GM23338 (cell line): ENCODE results near the gene XKR8. TPM values are rescaled to one million over a fixed set of nuclear protein-coding genes. Genes with fewer than 3 reads are reported as not detected.

Experiments
- ATAC-seq: fragments of 200-7000 bp; cut with Tn5 transposase; 3 replicates; pipeline ENCODE4 v1.9.1; 2020
- DNase-seq: peaks from one replicate; pipeline ENCODE4 v3.0.0-alpha.2; 2015; ENCODE audit warnings: low spot score
- H2AFZ ChIP-seq: fragments of 200-600 bp; sonication (generic); 2 replicates; pipeline ENCODE4 v1.8.0; 2016; ENCODE audit warnings: antibody characterized with exemption, mild to moderate bottlenecking, moderate library complexity
- H3F3A ChIP-seq: fragments of 200-600 bp; sonication (generic); replicated peaks from 2 replicates; pipeline ENCODE4 v1.8.0; 2017; ENCODE audit warnings: antibody characterized with exemption, mixed run types, low read depth
- H3K27ac ChIP-seq: fragments of 200-600 bp; sonication (generic); 2 replicates; pipeline ENCODE4 v1.6.1; 2016; ENCODE audit warnings: low read depth
- H3K27me3 ChIP-seq: fragments of 200-600 bp; sonication (generic); 2 replicates; pipeline ENCODE4 v1.8.0; 2016; ENCODE audit warnings: mild to moderate bottlenecking, mixed run types, moderate library complexity; ENCODE audit not compliant: insufficient read depth
- H3K36me3 ChIP-seq: fragments of 200-600 bp; sonication (generic); 2 replicates; pipeline ENCODE4 v1.8.0; 2016; ENCODE audit warnings: mild to moderate bottlenecking; ENCODE audit not compliant: insufficient read depth
- H3K4me1 ChIP-seq: fragments of 200-600 bp; sonication (generic); 2 replicates; pipeline ENCODE4 v1.8.0; 2016; ENCODE audit warnings: mild to moderate bottlenecking, moderate library complexity; ENCODE audit not compliant: insufficient read depth
- H3K4me2 ChIP-seq: fragments of 200-600 bp; sonication (generic); 2 replicates; pipeline ENCODE4 v1.7.1; 2017; ENCODE audit warnings: mixed run types
- H3K4me3 ChIP-seq: fragments of 200-600 bp; sonication (generic); 2 replicates; pipeline ENCODE4 v1.6.1; 2016; ENCODE audit warnings: mixed run types
- H3K79me2 ChIP-seq: fragments of 200-600 bp; sonication (generic); replicated peaks from 2 replicates; pipeline ENCODE4 v1.8.0; 2017; ENCODE audit warnings: mild to moderate bottlenecking; ENCODE audit not compliant: insufficient read depth
- H3K9me2 ChIP-seq: fragments of 200-600 bp; sonication (generic); 2 replicates; pipeline ENCODE4 v1.8.0; 2017; ENCODE audit not compliant: insufficient read depth
- H4K20me1 ChIP-seq: fragments of 200-600 bp; sonication (generic); replicated peaks from 2 replicates; pipeline ENCODE4 v1.8.0; 2017; ENCODE audit warnings: mild to moderate bottlenecking; ENCODE audit not compliant: insufficient read depth
- H3K27ac Mint-ChIP-seq: 2 replicates; pipeline ENCODE4 v1.8.0; 2020; ENCODE audit warnings: inconsistent platforms, mild to moderate bottlenecking, moderate library complexity, mixed read lengths
- H3K27me3 Mint-ChIP-seq: 3 replicates; pipeline ENCODE4 v1.8.0; 2022; ENCODE audit warnings: low read depth, mild to moderate bottlenecking, moderate library complexity, mixed read lengths, inconsistent platforms; ENCODE audit not compliant: insufficient read depth, poor library complexity
- H3K36me3 Mint-ChIP-seq: 3 replicates; pipeline ENCODE4 v1.8.0; 2021; ENCODE audit warnings: low read depth, mild to moderate bottlenecking, inconsistent platforms, moderate library complexity, mixed read lengths
- H3K4me1 Mint-ChIP-seq: 3 replicates; pipeline ENCODE4 v1.8.0; 2020; ENCODE audit warnings: mild to moderate bottlenecking, inconsistent platforms, mixed read lengths
- H3K4me3 Mint-ChIP-seq: 3 replicates; pipeline ENCODE4 v1.8.0; 2021; ENCODE audit warnings: moderate library complexity, mild to moderate bottlenecking, inconsistent platforms, mixed read lengths
- H3K9me3 Mint-ChIP-seq: 3 replicates; pipeline ENCODE4 v1.8.0; 2020; ENCODE audit warnings: moderate library complexity, mild to moderate bottlenecking, inconsistent platforms, mixed read lengths
- CREB1 ChIP-seq: fragments of 250-450 bp; sonication (Bioruptor Pico); IDR thresholded peaks from 2 replicates; pipeline ENCODE4 v1.5.0; 2020; ENCODE audit warnings: low read depth, mild to moderate bottlenecking, moderate library complexity
- CTCF ChIP-seq, 2 experiments: fragments of 200-600 bp in 1 of 2; sonication (generic) in 1 of 2; conservative IDR thresholded peaks; 2 replicates each; pipeline versions ENCODE4 v1.5.1 to v1.6.1; 2016 to 2017; ENCODE audit warnings: antibody characterized with exemption in 2 of 2, low read depth in 2 of 2, mild to moderate bottlenecking in 2 of 2, moderate library complexity in 1 of 2
- EZH2 ChIP-seq: fragments of 200-600 bp; sonication (generic); IDR thresholded peaks from one replicate; pipeline ENCODE4 v1.8.0; 2017; ENCODE audit warnings: antibody characterized with exemption, mild to moderate bottlenecking, low read depth; ENCODE audit not compliant: unreplicated experiment
- EZH2phosphoT487 ChIP-seq: fragments of 200-600 bp; sonication (generic); IDR thresholded peaks from one replicate; pipeline ENCODE4 v1.8.1; 2018; ENCODE audit warnings: antibody characterized with exemption; ENCODE audit not compliant: unreplicated experiment
- JUNB ChIP-seq: IDR thresholded peaks from one replicate; pipeline ENCODE4 v1.6.1; 2016; ENCODE audit warnings: antibody characterized with exemption; ENCODE audit not compliant: unreplicated experiment
- NANOG ChIP-seq: IDR thresholded peaks from 2 replicates; pipeline ENCODE4 v1.6.1; 2016; ENCODE audit warnings: antibody characterized with exemption, borderline replicate concordance
- POLR2AphosphoS5 ChIP-seq: IDR thresholded peaks from 2 replicates; pipeline ENCODE4 v1.6.1; 2016; ENCODE audit warnings: antibody characterized with exemption, low read depth
- STAT1 ChIP-seq: IDR thresholded peaks from one replicate; pipeline ENCODE4 v1.6.1; 2016; ENCODE audit warnings: antibody characterized with exemption; ENCODE audit not compliant: unreplicated experiment
- ZNF114 ChIP-seq: fragments of 250-450 bp; sonication (Bioruptor Pico); IDR thresholded peaks from 2 replicates; pipeline ENCODE4 v1.5.0; 2020; ENCODE audit warnings: mild to moderate bottlenecking, moderate library complexity
- ZNF331 ChIP-seq: fragments of 250-450 bp; sonication (Bioruptor Pico); IDR thresholded peaks from 2 replicates; pipeline ENCODE4 v1.5.0; 2020; ENCODE audit warnings: low read depth, mild to moderate bottlenecking, moderate library complexity
- polyA plus RNA-seq: library from polyadenylated mRNA; unstranded; fragments of >200 nt; fragmentation: Nextera tagmentation; extraction: Ambion mirVana; gene quantifications from 2 replicates; pipeline ENCODE4 v1.2.1, GENCODE V29; 2016
- total RNA-seq: library from RNA; depleted of rRNA; stranded (reverse); fragments of >200 nt; shearing (Covaris generic); gene quantifications from 2 replicates; pipeline ENCODE4 v1.2.3, GENCODE V29; 2014
- TF ChIP-seq, protein P1 (sequence below): IDR thresholded peaks from 2 replicates; pipeline ENCODE4 v1.6.1; 2016; ENCODE audit warnings: antibody characterized with exemption
- TF ChIP-seq, protein P2 (sequence below): fragments of 250-450 bp; sonication (Bioruptor Pico); IDR thresholded peaks from 2 replicates; pipeline ENCODE4 v1.5.0; 2020; ENCODE audit warnings: mild to moderate bottlenecking, moderate library complexity
- TF ChIP-seq, protein P3 (sequence below): IDR thresholded peaks from one replicate; pipeline ENCODE4 v1.6.1; 2018; ENCODE audit warnings: antibody characterized with exemption; ENCODE audit not compliant: unreplicated experiment

XKR8 gene
- total and polyA plus RNA-seq, 2 experiments from 2014 or later, result 8.2 to 13.1 TPM

DNA sequence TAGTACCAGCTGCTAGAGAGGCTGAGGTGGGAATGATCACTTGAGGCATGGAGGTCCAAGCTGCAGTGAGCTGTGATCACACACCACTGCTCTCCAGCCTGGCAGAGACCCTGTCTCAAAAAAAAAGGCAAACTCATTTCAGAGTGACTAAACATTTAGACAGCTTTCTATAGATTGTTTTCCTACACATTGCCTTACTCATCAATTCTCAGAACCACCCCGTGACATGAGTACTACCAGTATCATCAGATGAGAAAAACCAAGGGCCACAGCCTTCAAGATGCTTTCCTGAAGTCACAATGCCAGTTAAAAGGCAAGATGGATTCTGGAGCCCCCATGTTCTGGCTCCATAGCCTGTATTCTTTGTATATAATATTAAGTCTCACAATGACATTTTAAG is 47.3 kb upstream of the XKR8 start:
- H3K4me3 Mint-ChIP-seq, result peak overlapping the region; percentile 42; the same call in 2 of the 3 replicates
- H3K9me2 ChIP-seq, result no peaks in the 10 kb centered on the region
- DNase-seq (no peak), ATAC-seq (no peak)
- H2AFZ ChIP-seq, result no peak overlapping the region
- no peak overlapping the region for H3K27ac Mint-ChIP-seq
- no peaks in the 10 kb centered on the region; the same call in 2 of the 3 replicates for H3K4me1 Mint-ChIP-seq
- H3K27me3 ChIP-seq, result peaks cover 10% of the 10 kb centered on the region
- H3K36me3 Mint-ChIP-seq, result peaks cover 59% of the 10 kb centered on the region
- H3K4me2 ChIP-seq, result no peak overlapping the region
- H3K36me3 ChIP-seq, result peaks cover 25% of the 10 kb centered on the region
- peaks cover 36% of the 10 kb centered on the region for H3K79me2 ChIP-seq
- peaks cover 6% of the 10 kb centered on the region; the same call in 1 of the 2 replicates for H3K4me1 ChIP-seq
- peaks cover 6% of the 10 kb centered on the region; the same call in 1 of the 2 replicates for H4K20me1 ChIP-seq
- no peaks in the 10 kb centered on the region for H3F3A ChIP-seq
- H3K9me3 Mint-ChIP-seq, result peaks cover 13% of the 10 kb centered on the region
- H3K27ac ChIP-seq, result 0 out of 2 replicates have a peak overlapping the region, but pooled peaks have one; percentile 9
- H3K27me3 Mint-ChIP-seq, result peaks cover 28% of the 10 kb centered on the region
- H3K4me3 ChIP-seq, result no peak overlapping the region
- TF ChIP-seq ZNF331 (CRISPR knock-in tag), result no peak
- no peak for TF ChIP-seq EZH2phosphoT487
- no peak for TF ChIP-seq CTCF (conservative IDR thresholded peaks at IDR 0.05; ENCODE audit: low read depth in 2 of 2)
- TF ChIP-seq ZNF114 (CRISPR knock-in tag), result no peak
- no peak for TF ChIP-seq JUNB
- TF ChIP-seq EZH2, result no peak
- TF ChIP-seq, protein P1, sequence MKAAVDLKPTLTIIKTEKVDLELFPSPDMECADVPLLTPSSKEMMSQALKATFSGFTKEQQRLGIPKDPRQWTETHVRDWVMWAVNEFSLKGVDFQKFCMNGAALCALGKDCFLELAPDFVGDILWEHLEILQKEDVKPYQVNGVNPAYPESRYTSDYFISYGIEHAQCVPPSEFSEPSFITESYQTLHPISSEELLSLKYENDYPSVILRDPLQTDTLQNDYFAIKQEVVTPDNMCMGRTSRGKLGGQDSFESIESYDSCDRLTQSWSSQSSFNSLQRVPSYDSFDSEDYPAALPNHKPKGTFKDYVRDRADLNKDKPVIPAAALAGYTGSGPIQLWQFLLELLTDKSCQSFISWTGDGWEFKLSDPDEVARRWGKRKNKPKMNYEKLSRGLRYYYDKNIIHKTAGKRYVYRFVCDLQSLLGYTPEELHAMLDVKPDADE, result no peak
- TF ChIP-seq, protein P2, sequence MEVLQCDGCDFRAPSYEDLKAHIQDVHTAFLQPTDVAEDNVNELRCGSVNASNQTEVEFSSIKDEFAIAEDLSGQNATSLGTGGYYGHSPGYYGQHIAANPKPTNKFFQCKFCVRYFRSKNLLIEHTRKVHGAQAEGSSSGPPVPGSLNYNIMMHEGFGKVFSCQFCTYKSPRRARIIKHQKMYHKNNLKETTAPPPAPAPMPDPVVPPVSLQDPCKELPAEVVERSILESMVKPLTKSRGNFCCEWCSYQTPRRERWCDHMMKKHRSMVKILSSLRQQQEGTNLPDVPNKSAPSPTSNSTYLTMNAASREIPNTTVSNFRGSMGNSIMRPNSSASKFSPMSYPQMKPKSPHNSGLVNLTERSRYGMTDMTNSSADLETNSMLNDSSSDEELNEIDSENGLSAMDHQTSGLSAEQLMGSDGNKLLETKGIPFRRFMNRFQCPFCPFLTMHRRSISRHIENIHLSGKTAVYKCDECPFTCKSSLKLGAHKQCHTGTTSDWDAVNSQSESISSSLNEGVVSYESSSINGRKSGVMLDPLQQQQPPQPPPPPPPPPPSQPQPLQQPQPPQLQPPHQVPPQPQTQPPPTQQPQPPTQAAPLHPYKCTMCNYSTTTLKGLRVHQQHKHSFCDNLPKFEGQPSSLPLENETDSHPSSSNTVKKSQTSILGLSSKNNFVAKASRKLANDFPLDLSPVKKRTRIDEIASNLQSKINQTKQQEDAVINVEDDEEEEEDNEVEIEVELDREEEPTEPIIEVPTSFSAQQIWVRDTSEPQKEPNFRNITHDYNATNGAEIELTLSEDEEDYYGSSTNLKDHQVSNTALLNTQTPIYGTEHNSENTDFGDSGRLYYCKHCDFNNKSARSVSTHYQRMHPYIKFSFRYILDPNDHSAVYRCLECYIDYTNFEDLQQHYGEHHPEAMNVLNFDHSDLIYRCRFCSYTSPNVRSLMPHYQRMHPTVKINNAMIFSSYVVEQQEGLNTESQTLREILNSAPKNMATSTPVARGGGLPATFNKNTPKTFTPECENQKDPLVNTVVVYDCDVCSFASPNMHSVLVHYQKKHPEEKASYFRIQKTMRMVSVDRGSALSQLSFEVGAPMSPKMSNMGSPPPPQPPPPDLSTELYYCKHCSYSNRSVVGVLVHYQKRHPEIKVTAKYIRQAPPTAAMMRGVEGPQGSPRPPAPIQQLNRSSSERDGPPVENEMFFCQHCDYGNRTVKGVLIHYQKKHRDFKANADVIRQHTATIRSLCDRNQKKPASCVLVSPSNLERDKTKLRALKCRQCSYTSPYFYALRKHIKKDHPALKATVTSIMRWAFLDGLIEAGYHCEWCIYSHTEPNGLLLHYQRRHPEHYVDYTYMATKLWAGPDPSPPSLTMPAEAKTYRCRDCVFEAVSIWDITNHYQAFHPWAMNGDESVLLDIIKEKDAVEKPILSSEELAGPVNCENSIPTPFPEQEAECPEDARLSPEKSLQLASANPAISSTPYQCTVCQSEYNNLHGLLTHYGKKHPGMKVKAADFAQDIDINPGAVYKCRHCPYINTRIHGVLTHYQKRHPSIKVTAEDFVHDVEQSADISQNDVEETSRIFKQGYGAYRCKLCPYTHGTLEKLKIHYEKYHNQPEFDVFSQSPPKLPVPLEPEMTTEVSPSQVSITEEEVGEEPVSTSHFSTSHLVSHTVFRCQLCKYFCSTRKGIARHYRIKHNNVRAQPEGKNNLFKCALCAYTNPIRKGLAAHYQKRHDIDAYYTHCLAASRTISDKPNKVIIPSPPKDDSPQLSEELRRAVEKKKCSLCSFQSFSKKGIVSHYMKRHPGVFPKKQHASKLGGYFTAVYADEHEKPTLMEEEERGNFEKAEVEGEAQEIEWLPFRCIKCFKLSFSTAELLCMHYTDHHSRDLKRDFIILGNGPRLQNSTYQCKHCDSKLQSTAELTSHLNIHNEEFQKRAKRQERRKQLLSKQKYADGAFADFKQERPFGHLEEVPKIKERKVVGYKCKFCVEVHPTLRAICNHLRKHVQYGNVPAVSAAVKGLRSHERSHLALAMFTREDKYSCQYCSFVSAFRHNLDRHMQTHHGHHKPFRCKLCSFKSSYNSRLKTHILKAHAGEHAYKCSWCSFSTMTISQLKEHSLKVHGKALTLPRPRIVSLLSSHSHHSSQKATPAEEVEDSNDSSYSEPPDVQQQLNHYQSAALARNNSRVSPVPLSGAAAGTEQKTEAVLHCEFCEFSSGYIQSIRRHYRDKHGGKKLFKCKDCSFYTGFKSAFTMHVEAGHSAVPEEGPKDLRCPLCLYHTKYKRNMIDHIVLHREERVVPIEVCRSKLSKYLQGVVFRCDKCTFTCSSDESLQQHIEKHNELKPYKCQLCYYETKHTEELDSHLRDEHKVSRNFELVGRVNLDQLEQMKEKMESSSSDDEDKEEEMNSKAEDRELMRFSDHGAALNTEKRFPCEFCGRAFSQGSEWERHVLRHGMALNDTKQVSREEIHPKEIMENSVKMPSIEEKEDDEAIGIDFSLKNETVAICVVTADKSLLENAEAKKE (CRISPR knock-in tag), result no peak
- TF ChIP-seq STAT1, result no peak
- TF ChIP-seq NANOG, result no peak
- TF ChIP-seq POLR2AphosphoS5, result no peak
- TF ChIP-seq, protein P3, sequence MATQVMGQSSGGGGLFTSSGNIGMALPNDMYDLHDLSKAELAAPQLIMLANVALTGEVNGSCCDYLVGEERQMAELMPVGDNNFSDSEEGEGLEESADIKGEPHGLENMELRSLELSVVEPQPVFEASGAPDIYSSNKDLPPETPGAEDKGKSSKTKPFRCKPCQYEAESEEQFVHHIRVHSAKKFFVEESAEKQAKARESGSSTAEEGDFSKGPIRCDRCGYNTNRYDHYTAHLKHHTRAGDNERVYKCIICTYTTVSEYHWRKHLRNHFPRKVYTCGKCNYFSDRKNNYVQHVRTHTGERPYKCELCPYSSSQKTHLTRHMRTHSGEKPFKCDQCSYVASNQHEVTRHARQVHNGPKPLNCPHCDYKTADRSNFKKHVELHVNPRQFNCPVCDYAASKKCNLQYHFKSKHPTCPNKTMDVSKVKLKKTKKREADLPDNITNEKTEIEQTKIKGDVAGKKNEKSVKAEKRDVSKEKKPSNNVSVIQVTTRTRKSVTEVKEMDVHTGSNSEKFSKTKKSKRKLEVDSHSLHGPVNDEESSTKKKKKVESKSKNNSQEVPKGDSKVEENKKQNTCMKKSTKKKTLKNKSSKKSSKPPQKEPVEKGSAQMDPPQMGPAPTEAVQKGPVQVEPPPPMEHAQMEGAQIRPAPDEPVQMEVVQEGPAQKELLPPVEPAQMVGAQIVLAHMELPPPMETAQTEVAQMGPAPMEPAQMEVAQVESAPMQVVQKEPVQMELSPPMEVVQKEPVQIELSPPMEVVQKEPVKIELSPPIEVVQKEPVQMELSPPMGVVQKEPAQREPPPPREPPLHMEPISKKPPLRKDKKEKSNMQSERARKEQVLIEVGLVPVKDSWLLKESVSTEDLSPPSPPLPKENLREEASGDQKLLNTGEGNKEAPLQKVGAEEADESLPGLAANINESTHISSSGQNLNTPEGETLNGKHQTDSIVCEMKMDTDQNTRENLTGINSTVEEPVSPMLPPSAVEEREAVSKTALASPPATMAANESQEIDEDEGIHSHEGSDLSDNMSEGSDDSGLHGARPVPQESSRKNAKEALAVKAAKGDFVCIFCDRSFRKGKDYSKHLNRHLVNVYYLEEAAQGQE, result no peak
- no peak for TF ChIP-seq CREB1 (CRISPR knock-in tag)
